Middle frontal gyrus (tissue), 1 donor: ENCODE results near the gene NPM3.
"Not testable (repeated sequence)": the region's sequence is repeated elsewhere in the genome, so short reads cannot be mapped to it uniquely, and the experiment has no call there.

Source experiments
- DNase-seq: peaks from one replicate; pipeline ENCODE4 v3.0.0-alpha.2; 2015; ENCODE audit warnings: low spot score; ENCODE audit errors: extremely low spot score

The NPM3 gene

GRCh38 chr10:101807158-101807557, 23.9 kb upstream of the NPM3 start:
- DNase-seq = peak; percentile 32

DNA sequence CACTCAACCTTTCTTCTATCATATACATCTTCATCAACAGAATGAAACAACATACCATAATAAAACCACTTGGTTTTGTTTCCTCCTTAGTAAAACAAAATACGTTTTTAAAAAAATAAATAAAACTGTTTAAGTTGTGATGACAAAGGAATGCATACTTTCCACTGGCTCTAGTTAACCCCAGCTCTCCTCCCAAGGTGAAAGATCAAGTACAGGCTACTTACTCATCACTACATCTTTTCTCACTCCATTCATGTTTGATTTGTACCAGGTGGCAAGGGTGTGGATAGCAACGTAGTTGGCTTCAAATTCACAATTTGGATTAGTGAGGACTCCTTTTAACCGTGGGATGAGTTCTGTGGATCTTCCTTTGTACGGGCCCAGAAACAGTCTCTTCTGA, 20.3 kb upstream of the NPM3 start:
- no peak for DNase-seq

DNA sequence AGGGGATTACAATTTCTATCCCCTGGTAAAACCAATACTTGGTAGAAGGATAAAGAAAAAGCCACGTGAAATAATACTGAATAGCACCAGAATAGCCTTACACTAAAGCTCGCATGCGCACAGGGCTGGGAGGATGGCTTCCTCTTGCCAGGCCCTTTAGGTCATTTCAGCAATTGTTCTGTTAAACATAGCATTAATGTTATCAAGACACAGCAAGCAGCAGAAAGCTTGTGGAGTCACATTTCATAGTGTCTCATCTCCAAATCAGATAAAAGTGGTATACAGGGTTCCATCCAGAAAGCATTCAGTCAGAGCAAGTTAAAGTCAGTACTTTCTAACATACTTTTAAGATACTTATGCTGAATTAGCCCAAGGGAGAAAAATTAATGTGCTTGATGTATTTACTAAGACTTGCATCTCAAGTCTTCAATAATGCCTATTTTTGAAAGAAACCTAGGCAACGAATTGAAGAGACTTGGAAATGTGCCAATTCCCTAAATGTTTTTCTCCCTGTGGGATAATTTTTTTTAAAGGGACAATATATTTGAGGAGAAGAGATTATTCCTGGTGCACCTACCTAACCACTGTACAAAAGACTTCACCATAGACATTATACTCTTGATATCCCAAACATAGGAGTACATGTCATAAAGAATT, 14.3 kb upstream of the NPM3 start:
- no peak for DNase-seq

GRCh38 chr10:101793526-101793925, 10.3 kb upstream of the NPM3 start:
- no peak for DNase-seq

DNA sequence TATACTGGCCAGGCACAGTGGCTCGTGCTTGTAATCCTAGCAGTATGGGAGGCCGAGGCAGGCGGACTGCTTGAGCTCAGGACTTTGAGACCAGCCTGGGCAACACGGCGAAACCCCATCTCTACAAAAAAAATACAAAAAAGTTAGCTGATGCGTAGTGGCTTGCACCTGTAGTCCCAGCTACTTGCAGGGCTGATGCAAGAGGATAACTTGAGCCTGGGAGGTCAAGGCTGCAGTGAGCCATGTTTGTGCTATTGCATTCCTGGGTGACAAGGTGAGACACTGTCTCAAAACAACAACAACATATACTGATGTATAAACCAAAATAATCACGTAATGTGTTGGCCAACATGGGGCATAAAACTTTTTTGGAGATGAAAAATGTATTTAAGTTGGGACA, 6.4 kb upstream of the NPM3 start:
- no peak for DNase-seq

DNA sequence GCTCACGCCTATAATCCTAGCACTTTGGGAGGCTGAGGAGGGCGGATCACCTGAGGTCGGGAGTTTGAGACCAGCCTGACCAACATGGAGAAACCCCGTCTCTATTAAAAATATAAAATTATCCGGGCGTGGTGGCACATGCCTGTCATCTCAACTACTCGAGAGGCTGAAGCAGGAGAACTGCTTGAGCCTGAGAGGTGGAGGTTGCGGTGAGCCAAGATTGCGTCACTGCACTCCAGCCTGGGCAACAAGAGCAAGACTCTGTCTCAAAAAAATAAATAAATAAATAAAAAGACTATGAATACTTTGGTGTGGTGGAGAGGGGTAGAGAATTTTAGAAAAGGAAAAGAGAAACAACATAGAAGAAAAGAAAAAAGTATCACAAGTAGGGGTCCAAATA, 6.0 kb upstream of the NPM3 start:
- DNase-seq = not testable (repeated sequence)

- no peak for DNase-seq
These were observed 2.6 kb upstream of the NPM3 start for GRCh38 chr10:101785801-101786200.

- DNase-seq = no peak
These were observed 1.3 kb upstream of the NPM3 start for GRCh38 chr10:101784558-101784957.

GRCh38 chr10:101783736-101784118, 481 bp upstream of the NPM3 start:
- no peak for DNase-seq

- no peak for DNase-seq
These were observed 1.0 kb downstream of the NPM3 start for GRCh38 chr10:101781984-101782810.

DNA sequence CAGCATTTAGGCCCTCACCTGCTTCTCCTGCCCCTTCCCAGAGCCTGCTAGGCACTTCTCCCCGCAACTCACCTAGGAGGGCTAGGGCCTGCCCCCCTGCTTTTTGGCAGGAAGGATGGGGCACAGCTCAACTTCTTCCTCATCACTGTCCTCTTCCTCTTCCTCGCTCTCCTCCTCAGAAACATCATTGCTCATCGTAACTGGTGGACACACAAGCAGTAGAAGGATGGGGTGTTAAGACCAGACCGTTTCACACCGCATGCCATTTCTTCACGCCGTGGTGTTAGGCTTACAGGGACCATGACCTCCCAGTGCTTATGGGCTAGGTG, 1.6 kb downstream of the NPM3 start:
- DNase-seq = no peak

GRCh38 chr10:101780818-101781654, 2.2 kb downstream of the NPM3 start:
- DNase-seq = peak; percentile 36

DNA sequence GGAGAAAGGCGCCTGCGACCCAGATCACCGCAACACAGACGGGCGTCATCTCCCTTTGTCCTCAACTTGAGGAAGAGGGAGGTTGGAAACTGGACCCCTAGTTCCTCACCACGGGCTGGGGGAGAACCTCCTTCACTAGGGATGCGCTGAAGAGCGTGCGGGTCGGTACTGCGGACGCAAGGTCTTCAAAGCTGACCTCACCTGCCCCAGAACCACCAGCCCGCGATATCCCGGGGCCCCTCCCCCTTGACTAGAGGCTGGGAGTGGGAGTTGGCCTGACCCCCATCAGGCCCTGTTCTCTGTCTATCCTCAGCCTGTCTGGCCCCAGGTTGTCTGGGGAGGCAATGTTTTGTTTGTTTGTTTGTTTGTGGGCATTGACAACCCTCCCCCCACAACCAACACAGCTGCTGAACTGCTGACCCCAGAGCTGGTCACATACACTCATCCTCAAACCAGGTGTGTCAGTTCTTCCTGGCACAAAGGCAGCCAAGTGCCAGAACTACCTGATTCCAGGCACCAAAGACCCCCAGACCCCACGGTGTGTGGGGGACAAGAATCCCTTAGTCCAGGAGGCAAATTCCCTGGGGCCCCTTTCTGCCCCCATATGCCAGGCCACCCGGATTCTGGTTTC, 2.9 kb downstream of the NPM3 start:
- no peak for DNase-seq

- no peak for DNase-seq
These were observed 3.6 kb downstream of the NPM3 start for GRCh38 chr10:101779544-101780186.

- no peak for DNase-seq
These were observed 4.3 kb downstream of the NPM3 start for GRCh38 chr10:101778781-101779543.

DNA sequence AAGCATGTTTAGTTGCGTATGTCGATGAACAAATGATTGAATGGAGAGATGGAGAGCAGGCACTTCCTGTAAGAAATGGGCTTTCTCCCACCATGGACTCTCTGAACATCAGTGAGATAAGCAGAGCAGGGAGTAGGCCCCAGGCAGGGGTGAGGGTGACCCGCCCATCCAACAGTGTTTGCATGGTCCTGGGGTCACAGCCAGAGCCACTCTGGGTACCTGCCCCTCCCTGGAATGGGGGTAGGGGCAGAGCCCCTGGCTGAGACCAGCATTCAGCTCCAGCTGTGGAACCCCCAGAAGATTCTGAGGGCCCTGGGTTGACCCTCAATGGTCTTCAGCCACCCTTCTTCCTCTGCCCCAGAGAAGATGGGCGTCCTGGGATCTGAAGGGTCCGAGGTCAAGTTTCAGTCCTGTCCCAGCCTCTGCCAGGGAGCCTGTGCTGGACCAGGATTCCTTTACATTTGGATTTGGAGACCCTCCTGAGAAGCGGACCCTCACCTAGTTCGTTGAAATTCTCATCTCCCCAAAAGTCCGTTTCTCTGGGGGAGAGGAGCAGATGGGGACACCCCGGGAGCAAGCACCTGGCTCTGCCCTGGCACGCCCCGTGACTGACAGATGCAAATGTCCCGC, 5.0 kb downstream of the NPM3 start:
- no peak for DNase-seq

DNA sequence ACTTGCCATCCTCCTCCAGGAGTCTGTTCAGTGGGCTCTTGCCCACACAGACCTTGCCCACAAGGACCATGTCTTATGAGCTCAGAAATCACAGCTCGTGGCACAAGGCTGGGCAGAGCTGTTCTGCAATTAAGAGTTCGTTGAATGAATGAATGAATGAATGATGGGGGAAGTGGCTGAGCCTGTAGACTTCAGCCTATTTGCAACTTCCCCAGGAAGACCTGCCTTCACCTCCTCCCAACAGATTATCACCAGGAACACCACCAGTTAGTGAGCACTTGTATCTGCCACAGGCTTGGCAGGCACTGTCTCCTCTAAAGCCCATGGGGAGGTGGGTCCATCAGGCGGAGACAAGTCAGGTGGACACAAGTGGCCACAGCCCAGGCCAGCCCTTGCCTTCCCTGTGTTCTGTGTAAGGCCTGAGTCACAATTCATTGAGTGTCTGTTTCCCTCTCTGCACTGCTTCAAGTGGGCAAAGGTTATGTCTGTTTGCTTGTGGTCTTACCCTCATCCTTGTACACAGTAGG, 5.6 kb downstream of the NPM3 start:
- no peak for DNase-seq

DNA sequence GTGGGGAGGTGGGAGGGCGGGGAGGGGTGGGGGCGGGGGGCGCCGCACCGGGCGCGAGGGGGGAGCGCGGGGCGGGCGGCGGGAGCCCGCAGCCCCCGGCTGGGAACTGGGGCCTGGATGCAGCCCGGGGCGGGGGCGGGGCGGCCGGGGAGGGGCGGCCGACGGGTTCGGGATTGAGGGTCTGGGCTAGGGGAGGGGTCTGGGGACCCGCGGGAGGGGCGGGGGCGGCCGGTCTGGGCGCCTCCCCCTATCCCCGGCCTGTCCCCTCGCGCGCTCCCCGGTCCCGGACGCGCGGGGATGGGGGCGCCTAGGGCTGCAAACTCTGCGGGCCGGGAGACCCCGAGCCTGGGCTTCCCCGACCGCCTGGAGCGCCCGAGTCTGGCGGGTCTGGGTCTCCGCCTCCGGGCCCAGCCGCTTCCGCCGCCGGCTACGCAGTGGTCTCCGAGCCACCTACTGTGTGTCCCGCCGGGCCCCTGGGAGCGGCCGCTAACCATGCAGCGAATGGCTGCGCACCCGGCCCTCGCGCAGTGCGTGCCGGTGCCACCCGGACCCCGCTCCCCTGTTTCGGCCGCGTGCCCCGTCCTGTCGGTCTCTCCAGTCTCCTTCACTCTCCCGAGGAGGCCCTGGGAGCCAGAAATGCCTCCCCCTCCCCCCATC, 7.0 kb downstream of the NPM3 start:
- DNase-seq = no peak
